ENCODE measurements around the gene PAN2. TPM values are rescaled to one million over a fixed set of nuclear protein-coding genes. Genes with fewer than 3 reads are reported as not detected.

Gene PAN2
- total RNA-seq, 1 experiment from 2014 or later: 35.4 TPM

GRCh38 chr12:56315249-56315621 is 18.6 kb downstream of the PAN2 start:
- no peaks in the 10 kb centered on the region for H3K27me3 ChIP-seq (ENCODE audit: insufficient read depth, low read length)
- peak overlapping the region; percentile 96 for H3K9ac ChIP-seq (ENCODE audit: extremely low read depth, insufficient read length, low read length)
- H2AFZ ChIP-seq (ENCODE audit: low read length): no peak overlapping the region
- no peaks in the 10 kb centered on the region for H4K20me1 ChIP-seq (ENCODE audit: control insufficient read depth, insufficient read depth, insufficient read length)
- no peak overlapping the region for H3K56ac ChIP-seq (ENCODE audit: insufficient read length, low read depth, low read length)
- H4K5ac ChIP-seq (ENCODE audit: insufficient read length, low read depth, low read length): peak overlapping the region; percentile 73
- no peak overlapping the region for H3T11ph ChIP-seq (ENCODE audit: low read length)
- WGBS (ENCODE audit: extremely low coverage, insufficient read length, low lambda C conversion rate): no CpG with 5 or more reads among the region's 11 CpGs
- H3K23ac ChIP-seq (ENCODE audit: insufficient read length, low read depth, low read length): no peak overlapping the region
- H3K9me3 Mint-ChIP-seq: no peaks in the 10 kb centered on the region
- peak overlapping the region; percentile 70 for H3K18ac ChIP-seq (ENCODE audit: insufficient read length, low read depth, low read length)
- H3K4ac ChIP-seq (ENCODE audit: low read depth, low read length): peak overlapping the region; percentile 39; the same call in 1 of the 2 replicates
- H3K4me1 ChIP-seq (ENCODE audit: insufficient read depth, low read length): no peaks in the 10 kb centered on the region
- H2AK5ac ChIP-seq (ENCODE audit: insufficient read length, low read length): no peak overlapping the region
- peak overlapping the region; percentile 38 for H3K27ac ChIP-seq (ENCODE audit: insufficient read length, low read depth, low read length)
- no peak overlapping the region for H2BK20ac ChIP-seq (ENCODE audit: low read depth, low read length, poor library complexity, severe bottlenecking)
- H3K4me1 Mint-ChIP-seq: peaks cover 5 to 11% of the 10 kb centered on the region in 2 experiments; a peak in 2 of 4 replicates
- no peak for DNase-seq
- H3K27ac Mint-ChIP-seq: peak overlapping the region; percentile 99
- H3K23me2 ChIP-seq (ENCODE audit: insufficient read length, low read depth, low read length, poor library complexity, severe bottlenecking): peaks cover 6% of the 10 kb centered on the region
- H3K4me3 Mint-ChIP-seq: peak overlapping the region; percentile 98
- H3K14ac ChIP-seq (ENCODE audit: insufficient read depth, low read length): peak overlapping the region; percentile 84
- H3K79me1 ChIP-seq (ENCODE audit: insufficient read depth, low read depth, low read length, poor library complexity, severe bottlenecking): peaks cover 7% of the 10 kb centered on the region
- H3K4me2 ChIP-seq (ENCODE audit: insufficient read depth, insufficient read length, low read length): peak overlapping the region; percentile 89
- no peaks in the 10 kb centered on the region for H3K9me3 ChIP-seq (ENCODE audit: control insufficient read depth, low read depth, low read length)
- TF ChIP-seq, protein P1, sequence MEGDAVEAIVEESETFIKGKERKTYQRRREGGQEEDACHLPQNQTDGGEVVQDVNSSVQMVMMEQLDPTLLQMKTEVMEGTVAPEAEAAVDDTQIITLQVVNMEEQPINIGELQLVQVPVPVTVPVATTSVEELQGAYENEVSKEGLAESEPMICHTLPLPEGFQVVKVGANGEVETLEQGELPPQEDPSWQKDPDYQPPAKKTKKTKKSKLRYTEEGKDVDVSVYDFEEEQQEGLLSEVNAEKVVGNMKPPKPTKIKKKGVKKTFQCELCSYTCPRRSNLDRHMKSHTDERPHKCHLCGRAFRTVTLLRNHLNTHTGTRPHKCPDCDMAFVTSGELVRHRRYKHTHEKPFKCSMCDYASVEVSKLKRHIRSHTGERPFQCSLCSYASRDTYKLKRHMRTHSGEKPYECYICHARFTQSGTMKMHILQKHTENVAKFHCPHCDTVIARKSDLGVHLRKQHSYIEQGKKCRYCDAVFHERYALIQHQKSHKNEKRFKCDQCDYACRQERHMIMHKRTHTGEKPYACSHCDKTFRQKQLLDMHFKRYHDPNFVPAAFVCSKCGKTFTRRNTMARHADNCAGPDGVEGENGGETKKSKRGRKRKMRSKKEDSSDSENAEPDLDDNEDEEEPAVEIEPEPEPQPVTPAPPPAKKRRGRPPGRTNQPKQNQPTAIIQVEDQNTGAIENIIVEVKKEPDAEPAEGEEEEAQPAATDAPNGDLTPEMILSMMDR (conservative IDR thresholded peaks at IDR 0.05): no peak
- peaks cover 7% of the 10 kb centered on the region; the same call in 1 of the 2 replicates for H3K79me2 ChIP-seq (ENCODE audit: insufficient read depth, low read length)
- H3K27me3 Mint-ChIP-seq (ENCODE audit: low read depth): no peaks in the 10 kb centered on the region
- H4K91ac ChIP-seq (ENCODE audit: insufficient read length, low read depth, low read length): peak overlapping the region; percentile 29
- peak overlapping the region; percentile 67 for H4K8ac ChIP-seq (replicated peaks; ENCODE audit: insufficient read length, low read depth, low read length)
- no peak overlapping the region for H2BK120ac ChIP-seq (ENCODE audit: low read depth, low read length, poor library complexity, severe bottlenecking)
- no peak overlapping the region for H2BK15ac ChIP-seq (ENCODE audit: low read depth, low read length)
- peak overlapping the region; percentile 48 for H2BK5ac ChIP-seq (ENCODE audit: insufficient read length, low read length)
- H2BK12ac ChIP-seq (ENCODE audit: insufficient read length, low read depth, low read length): no peak overlapping the region
- H3K36me3 Mint-ChIP-seq (ENCODE audit: insufficient read depth in 1 of 3, low read depth in 3 of 3): peaks cover 11 to 48% (median 32%) of the 10 kb centered on the region in 3 experiments; a peak in 6 of 7 replicates

Data from H9 (cell line).